Measurements from ENCODE around the gene FAM149B1. TPM values are rescaled to one million over a fixed set of nuclear protein-coding genes. Genes with fewer than 3 reads are reported as not detected.

FAM149B1 gene
- 30.3 and 36.8 TPM in 2 replicates for total RNA-seq

GRCh38 chr10:73167783-73168464, at the start of gene FAM149B1, which contains the start of gene ECD:
Gene FAM149B1 (plus strand): TSS chr10:73168119. CDS start chr10:73168340, 221 bp downstream.
Gene ECD (minus strand): TSS chr10:73168008. CDS start chr10:73163937, 4,071 bp downstream.

GRCh38 chr10:73246646-73247508, 79.0 kb downstream of the FAM149B1 start, which contains the start of gene DNAJC9:
Gene DNAJC9 (minus strand): TSS chr10:73247255. CDS start chr10:73247189, 66 bp downstream.

GRCh38 chr10:73252445-73253224, 84.7 kb downstream of the FAM149B1 start, which contains the start of gene MRPS16:
Gene MRPS16 (minus strand): TSS chr10:73252644. CDS start chr10:73252482, 162 bp downstream.

Other genes starting within 250 kb of the FAM149B1 start
- not detected in 2 replicates for gene PLA2G12B, start 213.3 kb upstream of the FAM149B1 start, total RNA-seq
- gene P4HA1, start 71.3 kb upstream of the FAM149B1 start, total RNA-seq = 358 and 550 TPM in 2 replicates
- 0.55 and 1.4 TPM in 2 replicates for gene NUDT13, start 57.7 kb upstream of the FAM149B1 start, total RNA-seq
- 18.5 and 20.8 TPM in 2 replicates for gene ECD, start 111 bp upstream of the FAM149B1 start, total RNA-seq
- gene DNAJC9, start 79.1 kb downstream of the FAM149B1 start, total RNA-seq = 14.5 and 15.7 TPM in 2 replicates
- gene MRPS16, start 84.5 kb downstream of the FAM149B1 start, total RNA-seq = 51.2 and 52.6 TPM in 2 replicates
- 0.71 and 0.92 TPM in 2 replicates for gene CFAP70, start 190.7 kb downstream of the FAM149B1 start, total RNA-seq
- gene ANXA7, start 245.9 kb downstream of the FAM149B1 start, total RNA-seq = 99.0 and 101 TPM in 2 replicates